Measurements from ENCODE around the gene ZCWPW1.
"Not testable (repeated sequence)": the region's sequence is repeated elsewhere in the genome, so short reads cannot be mapped to it uniquely, and the experiment has no call there.

Gene ZCWPW1

DNA sequence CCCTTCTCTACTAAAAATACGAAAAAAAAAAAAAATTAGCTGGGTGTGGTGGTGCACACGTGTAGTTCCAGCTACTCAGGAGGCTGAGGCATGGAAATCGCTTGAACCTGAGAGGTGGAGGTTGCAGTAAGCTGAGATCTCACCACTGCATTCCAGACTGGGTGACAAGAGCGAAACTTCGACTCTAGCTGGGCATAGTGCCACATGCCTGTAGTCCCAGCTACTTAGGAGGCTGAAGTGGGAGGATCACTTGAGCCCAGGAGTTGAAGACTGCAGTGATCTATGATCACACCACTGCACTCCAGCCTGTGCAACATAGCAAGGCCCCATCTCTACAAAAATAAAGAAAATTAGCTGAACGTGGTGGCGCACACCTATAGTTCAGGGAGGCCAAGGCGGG is 36.8 kb upstream of the ZCWPW1 start:
- Mint-ChIP-seq H3K27ac (no peak overlapping the region), H3K4me1 (peaks cover 11% of the 10 kb centered on the region), H3K36me3 (peaks cover 100% of the 10 kb centered on the region), H3K9me3 (no peaks in the 10 kb centered on the region), H3K4me3 (no peak overlapping the region)
- ATAC-seq (no peak), DNase-seq (ENCODE audit: low spot score in 2 of 2) (no peak)

DNA sequence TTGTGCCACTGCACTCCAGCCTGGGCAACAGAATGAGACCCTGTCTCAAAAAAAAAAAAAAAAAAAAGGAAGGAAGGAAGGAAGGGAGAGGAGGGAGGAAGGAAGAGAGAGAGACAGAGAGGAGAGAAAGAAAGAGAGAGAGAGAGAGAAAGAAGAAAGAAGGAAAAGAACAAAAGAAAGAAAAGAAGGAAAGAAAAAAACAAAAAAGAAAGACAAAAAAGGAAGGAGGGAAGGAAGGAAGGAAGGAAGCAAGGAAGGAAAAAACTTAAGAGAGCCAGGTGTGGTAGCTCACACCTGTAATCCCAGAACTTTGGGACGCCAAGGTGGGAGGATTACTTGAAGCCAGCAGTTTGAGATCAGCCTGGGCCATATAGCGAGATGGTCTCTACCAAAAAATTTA is 36.3 kb upstream of the ZCWPW1 start:
- DNase-seq (ENCODE audit: low spot score in 2 of 2) (no peak), ATAC-seq (no peak)
- Mint-ChIP-seq H3K4me1 (peaks cover 11% of the 10 kb centered on the region), H3K36me3 (peaks cover 99% of the 10 kb centered on the region), H3K9me3 (no peaks in the 10 kb centered on the region), H3K4me3 (no peak overlapping the region), H3K27ac (no peak overlapping the region)

DNA sequence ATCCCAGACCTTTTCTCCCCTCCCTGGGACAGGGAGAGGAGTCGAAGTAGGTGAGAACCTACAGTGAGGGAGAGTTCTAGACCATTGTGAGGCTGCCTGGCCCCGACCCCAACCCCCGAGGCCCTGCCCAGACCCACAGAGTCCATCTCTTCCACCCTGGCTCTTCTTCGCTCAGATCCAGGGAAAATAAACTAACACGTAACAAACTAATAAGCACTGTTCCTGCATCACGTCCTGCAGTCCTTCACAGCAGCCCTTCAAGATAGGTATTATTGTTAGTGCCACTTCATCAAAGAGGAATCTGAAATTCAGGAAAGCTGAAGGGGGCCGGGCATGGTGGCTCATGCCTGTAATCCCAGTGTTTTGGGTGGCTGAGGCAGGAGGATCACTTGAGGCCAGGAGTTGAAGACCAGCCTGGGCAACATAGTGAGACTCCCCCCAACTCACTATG is 35.7 kb upstream of the ZCWPW1 start, which contains the start of gene SPACDR:
SPACDR (minus strand) TSS at position 51 of the 451 bp plus-strand sequence. CDS start 235 bp downstream, outside the sequence.
- no peak within 1 kb of the TSS for H3K4me3 Mint-ChIP-seq
- peak within 1 kb of the TSS; percentile 78 for H3K27ac Mint-ChIP-seq

DNA sequence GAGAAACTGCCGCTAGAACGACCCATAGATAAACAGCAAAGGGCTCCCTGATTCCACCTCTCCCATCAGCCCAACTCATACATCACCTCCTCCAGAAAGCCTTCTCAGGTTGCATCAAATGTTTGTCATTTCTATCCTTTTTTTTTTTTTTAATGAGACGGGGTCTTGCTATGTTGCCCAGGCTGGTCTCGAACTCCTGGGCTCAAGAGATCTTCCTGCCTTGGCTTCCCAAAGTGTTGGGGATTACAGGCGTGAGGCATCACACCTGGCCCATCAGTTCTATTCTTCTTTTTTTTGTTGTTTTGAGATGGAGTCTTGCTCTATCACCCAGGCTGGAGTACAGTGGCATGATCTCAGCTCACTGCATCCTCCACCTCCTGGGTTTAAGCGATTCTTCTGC is 28.5 kb upstream of the ZCWPW1 start:
- no peaks in the 10 kb centered on the region for H3K9me3 Mint-ChIP-seq
- H3K4me1 Mint-ChIP-seq: peaks cover 11% of the 10 kb centered on the region
- no peak overlapping the region for H3K27ac Mint-ChIP-seq
- DNase-seq (ENCODE audit: low spot score in 2 of 2) (no peak), ATAC-seq (no peak)
- no peak overlapping the region for H3K4me3 Mint-ChIP-seq
- H3K36me3 Mint-ChIP-seq: peaks cover 54% of the 10 kb centered on the region

More for the DNA sequence above, 35.7 kb upstream of the ZCWPW1 start, which contains the start of gene SPACDR:
- peaks cover 99% of the 10 kb centered on the region for H3K36me3 Mint-ChIP-seq
- no peak for DNase-seq (ENCODE audit: low spot score in 2 of 2)
- peaks cover 16% of the 10 kb centered on the region for H3K4me1 Mint-ChIP-seq
- no peak for ATAC-seq
- H3K9me3 Mint-ChIP-seq: no peaks in the 10 kb centered on the region

DNA sequence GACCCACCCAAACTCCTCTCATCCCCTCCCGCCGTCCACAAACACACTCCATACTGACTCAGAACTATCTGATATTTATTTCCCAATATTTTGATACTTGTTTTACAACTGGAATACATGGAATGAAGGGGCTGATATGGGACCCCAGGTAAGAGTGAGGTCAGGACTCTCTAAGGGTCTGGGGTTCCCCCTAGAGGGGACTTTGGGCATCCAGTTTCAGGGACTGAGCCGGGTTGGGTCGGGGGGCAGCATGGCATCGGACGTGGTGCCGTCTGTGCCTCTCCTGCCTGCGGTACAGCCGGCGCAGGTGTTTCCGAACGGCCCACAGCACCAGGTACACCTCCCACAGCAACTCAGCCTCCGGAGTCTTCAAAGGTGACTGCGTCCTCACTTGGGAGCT is 28.1 kb upstream of the ZCWPW1 start:
- DNase-seq (ENCODE audit: low spot score in 2 of 2): no peak
- H3K4me3 Mint-ChIP-seq: no peak overlapping the region
- ATAC-seq: no peak
- peaks cover 50% of the 10 kb centered on the region for H3K36me3 Mint-ChIP-seq
- H3K27ac Mint-ChIP-seq: no peak overlapping the region
- H3K4me1 Mint-ChIP-seq: peaks cover 11% of the 10 kb centered on the region
- H3K9me3 Mint-ChIP-seq: no peaks in the 10 kb centered on the region

DNA sequence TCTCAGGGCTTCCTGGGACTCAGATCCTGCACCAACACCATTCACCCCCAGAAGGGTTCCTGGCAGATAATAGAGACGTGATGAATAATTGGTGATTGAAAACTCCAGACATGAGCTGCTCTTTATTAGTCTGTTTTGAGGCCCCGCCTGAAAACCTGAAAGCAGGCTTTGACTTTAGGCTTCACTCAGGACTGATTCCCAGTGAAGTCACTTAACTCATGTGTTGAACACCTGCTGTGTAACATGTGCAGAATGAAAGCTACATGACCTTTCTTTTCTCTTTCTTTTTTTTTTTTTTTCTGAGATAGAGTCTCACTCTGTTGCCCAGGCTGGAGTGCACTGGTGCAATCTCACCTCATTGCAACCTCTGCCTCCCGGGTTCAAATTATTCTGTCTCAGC is 26.7 kb upstream of the ZCWPW1 start:
- peaks cover 36% of the 10 kb centered on the region for H3K36me3 Mint-ChIP-seq
- DNase-seq (ENCODE audit: low spot score in 2 of 2) (no peak), ATAC-seq (no peak)
- H3K4me1 Mint-ChIP-seq: peaks cover 17% of the 10 kb centered on the region
- no peak overlapping the region for H3K4me3 Mint-ChIP-seq
- peak overlapping the region; percentile 60 for H3K27ac Mint-ChIP-seq
- H3K9me3 Mint-ChIP-seq: no peaks in the 10 kb centered on the region

DNA sequence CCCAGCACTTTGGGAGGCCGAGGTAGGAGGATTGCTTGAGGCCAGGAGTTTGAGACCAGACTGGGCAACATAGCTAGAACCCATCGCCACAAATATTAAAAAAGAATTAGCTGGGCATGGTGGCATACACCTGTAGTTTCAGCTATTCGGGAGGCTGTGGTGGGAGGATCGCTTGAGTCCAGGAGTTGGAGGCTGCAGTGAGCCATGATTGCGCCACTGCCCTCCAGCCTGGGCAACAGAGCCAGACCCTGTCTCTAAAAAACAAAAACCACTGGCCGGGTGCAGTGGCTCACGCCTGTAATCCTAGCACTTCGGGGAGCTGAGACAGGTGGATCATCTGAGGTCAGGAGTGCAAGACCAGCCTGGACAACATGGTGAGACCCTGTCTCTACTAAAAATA is 25.4 kb upstream of the ZCWPW1 start:
- not testable (repeated sequence) for H3K9me3 Mint-ChIP-seq; H3K4me3 Mint-ChIP-seq; ATAC-seq; H3K27ac Mint-ChIP-seq; DNase-seq (ENCODE audit: low spot score in 2 of 2)
- peaks cover 11% of the 10 kb centered on the region for H3K4me1 Mint-ChIP-seq
- peaks cover 24% of the 10 kb centered on the region for H3K36me3 Mint-ChIP-seq

DNA sequence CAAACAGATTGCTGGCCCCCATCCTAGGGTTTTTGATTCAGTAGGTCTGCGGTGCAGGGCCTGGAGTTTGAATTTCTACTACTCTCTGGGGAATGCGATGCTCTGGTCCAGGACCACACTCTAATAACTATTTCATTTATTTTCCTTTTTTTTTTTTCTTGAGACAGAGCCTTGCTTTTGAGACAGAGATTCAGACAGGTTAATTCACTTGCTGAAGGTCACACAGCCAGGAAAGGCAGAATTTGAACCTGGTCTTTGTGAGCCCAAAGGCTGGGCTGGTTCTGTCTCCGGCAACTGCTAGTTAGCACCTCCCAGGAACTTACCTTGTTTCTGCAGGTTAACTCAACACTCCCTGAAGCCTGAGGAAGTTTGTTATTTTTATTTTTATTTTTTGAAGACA is 24.0 kb upstream of the ZCWPW1 start:
- Mint-ChIP-seq H3K4me3 (no peak overlapping the region), H3K36me3 (peaks cover 15% of the 10 kb centered on the region), H3K4me1 (peaks cover 11% of the 10 kb centered on the region), H3K9me3 (no peaks in the 10 kb centered on the region), H3K27ac (no peak overlapping the region)
- DNase-seq (ENCODE audit: low spot score in 2 of 2) (no peak), ATAC-seq (no peak)

DNA sequence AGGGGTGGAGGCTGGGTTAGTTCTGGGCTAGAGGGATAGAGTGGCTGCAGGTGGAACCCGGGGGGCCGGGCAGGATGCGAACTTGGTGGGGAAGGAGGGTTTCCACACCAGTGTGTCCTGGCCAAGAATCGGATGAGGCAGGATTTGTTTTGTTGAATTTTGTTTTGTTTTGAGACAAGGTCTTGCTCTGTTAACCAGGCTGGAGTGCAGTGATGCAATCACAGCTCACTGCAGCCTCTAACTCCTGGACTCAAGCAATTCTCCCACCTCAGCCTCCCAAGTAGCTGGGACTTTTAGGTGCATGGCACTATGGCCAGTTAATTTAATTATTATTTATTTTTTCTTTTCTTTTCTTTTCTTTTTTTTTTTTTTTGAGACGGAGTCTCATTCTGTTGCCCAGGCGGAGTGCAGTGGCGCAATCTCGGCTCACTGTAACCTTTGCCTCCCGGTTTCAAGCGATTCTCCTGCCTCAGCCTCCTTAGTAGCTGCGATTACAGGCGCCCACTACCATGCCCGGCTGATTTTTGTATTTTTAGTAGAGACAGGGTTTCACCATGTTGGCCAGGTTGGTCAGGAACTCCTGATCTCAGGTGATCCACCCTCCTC is 20.8 kb upstream of the ZCWPW1 start:
- Mint-ChIP-seq H3K4me1 (peaks cover 11% of the 10 kb centered on the region), H3K9me3 (no peaks in the 10 kb centered on the region), H3K4me3 (no peak overlapping the region), H3K36me3 (no peaks in the 10 kb centered on the region), H3K27ac (peak overlapping the region; percentile 56)
- no peak for ATAC-seq
- no peak for DNase-seq (ENCODE audit: low spot score in 2 of 2)

DNA sequence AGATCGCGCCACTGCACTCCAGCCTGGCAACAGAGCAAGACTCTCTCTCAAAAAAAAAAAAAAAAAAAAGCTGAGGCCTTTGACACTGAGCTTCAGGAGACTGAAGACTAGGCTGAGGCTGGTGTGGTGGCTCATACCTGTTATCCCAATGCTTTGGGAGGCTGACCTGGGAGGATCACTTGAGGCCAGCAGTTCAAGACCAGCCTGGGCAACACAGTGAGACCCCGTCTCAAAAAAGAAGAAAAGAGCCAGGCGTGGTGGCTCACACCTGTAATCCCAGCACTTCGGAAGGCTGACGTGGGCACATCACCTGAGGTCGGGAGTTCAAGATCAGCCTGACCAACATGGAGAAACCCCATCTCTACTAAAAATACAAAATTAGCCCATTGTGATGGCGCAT is 18.9 kb upstream of the ZCWPW1 start:
- ATAC-seq; DNase-seq (ENCODE audit: low spot score in 2 of 2); H3K4me3 Mint-ChIP-seq; H3K9me3 Mint-ChIP-seq; H3K27ac Mint-ChIP-seq; H3K36me3 Mint-ChIP-seq: not testable (repeated sequence)
- H3K4me1 Mint-ChIP-seq: peaks cover 15% of the 10 kb centered on the region

DNA sequence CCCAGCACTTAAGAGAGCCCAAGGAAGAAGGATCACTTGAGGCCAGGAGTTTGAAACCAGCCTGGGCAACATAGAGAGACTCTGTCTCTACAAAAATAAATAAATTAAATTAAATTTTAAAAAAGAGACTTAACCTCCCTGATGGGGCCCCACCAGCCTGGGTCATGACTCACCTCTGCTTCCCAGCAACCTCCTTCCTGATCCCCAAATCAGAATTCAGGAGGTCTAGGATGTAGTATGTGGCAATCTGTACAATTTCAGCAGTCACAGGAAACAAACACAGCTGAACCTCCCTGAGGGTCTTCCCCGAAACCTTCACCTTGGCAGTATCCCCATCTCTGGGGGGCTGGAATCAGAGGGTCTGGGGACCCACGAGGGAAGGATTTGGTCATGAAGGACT is 17.5 kb upstream of the ZCWPW1 start:
- Mint-ChIP-seq H3K4me3 (no peak overlapping the region), H3K27ac (peak overlapping the region; percentile 29), H3K4me1 (peaks cover 14% of the 10 kb centered on the region), H3K9me3 (no peaks in the 10 kb centered on the region), H3K36me3 (no peaks in the 10 kb centered on the region)
- DNase-seq (ENCODE audit: low spot score in 2 of 2): no peak
- ATAC-seq: no peak

DNA sequence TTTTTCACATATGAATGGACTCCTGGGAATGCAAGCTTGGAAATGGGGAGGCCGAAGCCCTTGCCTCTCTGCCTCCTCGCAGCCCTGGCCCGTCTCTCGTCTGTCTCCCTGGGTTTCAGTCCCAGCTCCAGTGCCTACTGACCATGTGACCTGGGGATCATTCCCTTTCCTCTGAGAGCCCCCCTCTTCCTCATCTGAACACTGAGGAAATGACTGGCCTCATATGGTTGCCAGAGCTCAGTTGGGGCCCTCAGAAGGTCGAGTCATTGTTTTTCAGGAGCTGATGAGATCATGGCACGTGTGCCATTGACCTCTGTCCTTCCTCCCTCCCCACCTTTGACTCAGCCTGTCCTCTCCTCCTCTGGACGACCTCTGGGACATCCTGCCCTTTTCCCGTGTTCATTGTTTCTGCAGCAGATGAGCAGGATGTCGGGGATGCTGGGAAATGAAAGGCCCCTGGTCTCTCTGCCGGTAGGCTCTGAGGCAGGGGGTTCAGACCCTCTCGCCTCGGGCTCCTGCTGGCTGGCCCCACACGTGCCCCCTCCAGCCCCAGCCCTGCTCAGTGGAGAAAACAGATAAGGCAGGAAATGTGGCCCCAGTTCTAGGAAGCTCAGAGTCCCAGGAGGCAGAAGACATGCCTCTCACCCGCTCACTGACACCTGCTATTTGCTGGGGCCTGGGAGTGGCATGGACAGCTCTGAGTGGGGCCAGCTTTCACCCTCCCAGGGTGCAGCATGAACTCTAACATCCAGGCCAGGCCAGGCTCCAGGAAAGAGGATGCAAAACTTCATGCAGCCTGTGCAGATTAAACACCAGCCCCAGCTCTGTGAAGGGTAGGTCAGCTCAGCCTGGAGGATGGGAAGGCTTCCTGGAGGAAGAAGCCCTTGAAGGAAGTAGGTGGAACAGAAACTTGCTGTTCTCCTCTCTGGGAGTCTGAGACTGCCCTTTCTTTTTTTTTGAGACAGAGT is 16.1 kb upstream of the ZCWPW1 start:
- no peak for DNase-seq (ENCODE audit: low spot score in 2 of 2)
- peak; percentile 70 for ATAC-seq
- peak overlapping the region; percentile 75 for H3K27ac Mint-ChIP-seq

DNA sequence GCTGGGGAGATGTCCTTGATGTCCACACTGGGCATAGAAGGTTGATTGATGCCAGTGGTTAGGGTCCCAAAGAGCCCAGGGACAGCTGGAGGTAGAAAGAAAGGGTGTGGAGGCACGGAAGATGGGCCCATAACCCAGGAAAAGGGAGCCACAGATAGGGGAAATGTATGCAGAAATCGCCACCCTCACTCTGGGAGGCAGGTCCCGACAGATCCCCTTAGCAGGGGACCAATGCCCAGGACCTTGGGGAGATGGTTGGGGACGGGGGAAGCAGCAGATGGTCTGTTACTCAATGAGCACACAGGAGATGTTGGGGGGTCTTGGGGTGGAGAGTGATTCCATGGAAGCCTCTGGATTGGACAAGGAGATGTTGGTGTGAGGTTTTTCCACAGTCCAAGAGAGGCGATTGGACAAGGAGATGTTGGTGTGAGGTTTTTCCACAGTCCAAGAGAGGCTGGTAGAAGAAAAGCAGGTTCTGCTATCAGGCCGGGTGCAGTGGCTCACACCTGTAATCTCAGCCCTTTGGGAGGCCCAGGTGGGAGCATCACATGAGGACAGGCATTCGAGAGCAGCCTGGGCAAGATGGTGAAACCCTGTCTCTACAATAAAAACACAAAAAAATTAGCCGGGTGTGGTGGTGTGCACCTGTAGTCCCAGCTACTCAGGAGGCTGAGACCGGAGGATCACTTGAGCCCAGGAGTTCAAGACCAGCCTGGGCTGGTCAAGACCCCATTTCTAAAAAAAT is 14.8 kb upstream of the ZCWPW1 start:
- Mint-ChIP-seq H3K36me3 (no peaks in the 10 kb centered on the region), H3K9me3 (no peaks in the 10 kb centered on the region), H3K4me3 (no peak overlapping the region), H3K4me1 (peaks cover 9% of the 10 kb centered on the region), H3K27ac (no peak overlapping the region)
- DNase-seq (ENCODE audit: low spot score in 2 of 2): no peak
- no peak for ATAC-seq

More for the DNA sequence above, 16.1 kb upstream of the ZCWPW1 start:
- no peaks in the 10 kb centered on the region for H3K9me3 Mint-ChIP-seq
- no peak overlapping the region for H3K4me3 Mint-ChIP-seq
- peaks cover 9% of the 10 kb centered on the region for H3K4me1 Mint-ChIP-seq
- no peaks in the 10 kb centered on the region for H3K36me3 Mint-ChIP-seq

DNA sequence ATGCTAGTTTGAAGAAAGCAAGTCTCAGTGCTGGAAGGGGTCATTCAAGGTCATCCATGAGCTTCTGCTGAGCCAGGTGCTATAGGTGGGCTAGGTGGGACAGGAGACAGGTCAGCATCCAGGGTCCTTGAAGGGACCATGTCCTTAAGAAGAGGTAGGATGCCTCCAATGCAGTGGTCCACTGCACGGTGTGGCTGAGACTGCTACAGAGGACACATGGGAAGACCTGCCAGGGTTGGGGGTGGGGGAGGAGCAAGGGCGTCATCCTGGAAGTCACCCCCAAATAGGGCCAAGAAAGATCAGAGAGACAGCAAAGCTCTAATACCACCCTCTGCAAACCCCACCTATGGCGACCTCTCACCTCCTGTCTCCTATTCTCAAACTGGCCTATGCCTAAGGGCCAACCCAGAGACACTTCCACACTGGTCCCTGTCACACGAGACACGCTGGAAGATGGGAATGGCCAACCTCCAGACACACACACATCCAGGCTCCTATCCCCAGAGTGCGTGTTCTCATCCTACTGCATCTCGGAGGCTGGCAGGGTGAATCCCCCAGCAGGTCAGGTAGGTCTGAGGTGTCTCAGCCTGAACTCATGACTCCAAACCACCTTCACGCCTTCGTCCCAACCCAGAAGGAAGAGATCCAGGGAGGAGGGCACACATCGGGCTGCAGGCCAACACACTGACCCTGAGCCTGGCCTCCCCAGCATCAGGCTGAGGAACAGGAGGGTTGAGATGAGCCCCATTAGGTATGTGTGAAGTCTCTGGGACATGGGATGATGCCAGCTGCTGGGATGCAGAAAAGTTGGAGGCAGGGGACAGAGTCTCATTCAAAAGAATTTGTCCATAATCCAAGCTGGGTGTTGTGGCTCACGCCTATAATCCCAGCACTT is 13.4 kb upstream of the ZCWPW1 start:
- peak overlapping the region; percentile 11 for H3K27ac Mint-ChIP-seq
- no peaks in the 10 kb centered on the region for H3K9me3 Mint-ChIP-seq
- peaks cover 9% of the 10 kb centered on the region for H3K4me1 Mint-ChIP-seq
- H3K36me3 Mint-ChIP-seq: no peaks in the 10 kb centered on the region
- H3K4me3 Mint-ChIP-seq: no peak overlapping the region
- no peak for DNase-seq (ENCODE audit: low spot score in 2 of 2)
- no peak for ATAC-seq

All from stimulated activated effector memory CD8-positive, alpha-beta T cell treated with anti-CD3 and anti-CD28 coated beads, Interleukin-12 subunit alpha, Interleukin-12 subunit beta, amount 100 ng/mL, for 72 hours (primary cell).